GM10266 (cell line): ENCODE results near the gene PTPRT.

ENCODE experiments used
- DNase-seq: peaks from one replicate; pipeline ENCODE4 v3.0.0; 2012; ENCODE audit errors: extremely low spot score
- TF ChIP-seq, protein P1 (sequence below): IDR thresholded peaks from 2 replicates; pipeline ENCODE4 v1.5.1; 2012; ENCODE audit warnings: mild to moderate bottlenecking, low read depth; ENCODE audit not compliant: control insufficient read depth, insufficient read depth; ENCODE audit errors: missing control alignments

The PTPRT gene

DNA sequence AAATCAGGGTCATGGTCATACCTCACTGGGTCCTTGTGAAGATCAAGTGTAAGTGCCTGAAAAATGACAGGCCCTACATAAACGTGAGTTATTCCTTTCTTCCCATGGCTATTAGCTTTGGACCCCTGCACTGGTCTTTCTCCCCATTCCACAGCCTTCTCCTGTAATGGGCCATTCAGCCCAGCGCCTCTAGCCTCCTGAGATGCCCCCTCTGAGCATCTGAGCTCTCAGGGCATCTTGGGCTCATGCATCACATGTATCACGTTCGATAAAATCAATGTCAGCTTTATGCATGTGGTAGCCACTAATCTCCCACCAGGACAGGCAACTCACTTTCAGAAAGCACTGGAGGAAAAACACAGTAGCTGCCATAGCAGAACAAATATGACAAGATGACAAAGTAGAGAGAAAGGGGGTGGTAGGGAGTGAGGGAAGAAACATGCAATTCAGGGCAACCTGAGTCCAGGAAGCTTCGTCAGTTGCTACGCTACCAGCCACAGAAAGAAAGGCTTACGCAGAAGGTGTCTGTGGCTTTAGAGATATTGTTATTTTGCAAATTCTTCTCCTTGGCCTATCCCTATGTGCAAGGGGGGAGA lies 498.8 kb downstream of the PTPRT start:
- TF ChIP-seq, protein P1, sequence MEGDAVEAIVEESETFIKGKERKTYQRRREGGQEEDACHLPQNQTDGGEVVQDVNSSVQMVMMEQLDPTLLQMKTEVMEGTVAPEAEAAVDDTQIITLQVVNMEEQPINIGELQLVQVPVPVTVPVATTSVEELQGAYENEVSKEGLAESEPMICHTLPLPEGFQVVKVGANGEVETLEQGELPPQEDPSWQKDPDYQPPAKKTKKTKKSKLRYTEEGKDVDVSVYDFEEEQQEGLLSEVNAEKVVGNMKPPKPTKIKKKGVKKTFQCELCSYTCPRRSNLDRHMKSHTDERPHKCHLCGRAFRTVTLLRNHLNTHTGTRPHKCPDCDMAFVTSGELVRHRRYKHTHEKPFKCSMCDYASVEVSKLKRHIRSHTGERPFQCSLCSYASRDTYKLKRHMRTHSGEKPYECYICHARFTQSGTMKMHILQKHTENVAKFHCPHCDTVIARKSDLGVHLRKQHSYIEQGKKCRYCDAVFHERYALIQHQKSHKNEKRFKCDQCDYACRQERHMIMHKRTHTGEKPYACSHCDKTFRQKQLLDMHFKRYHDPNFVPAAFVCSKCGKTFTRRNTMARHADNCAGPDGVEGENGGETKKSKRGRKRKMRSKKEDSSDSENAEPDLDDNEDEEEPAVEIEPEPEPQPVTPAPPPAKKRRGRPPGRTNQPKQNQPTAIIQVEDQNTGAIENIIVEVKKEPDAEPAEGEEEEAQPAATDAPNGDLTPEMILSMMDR = no peak
- no peak for DNase-seq

DNA sequence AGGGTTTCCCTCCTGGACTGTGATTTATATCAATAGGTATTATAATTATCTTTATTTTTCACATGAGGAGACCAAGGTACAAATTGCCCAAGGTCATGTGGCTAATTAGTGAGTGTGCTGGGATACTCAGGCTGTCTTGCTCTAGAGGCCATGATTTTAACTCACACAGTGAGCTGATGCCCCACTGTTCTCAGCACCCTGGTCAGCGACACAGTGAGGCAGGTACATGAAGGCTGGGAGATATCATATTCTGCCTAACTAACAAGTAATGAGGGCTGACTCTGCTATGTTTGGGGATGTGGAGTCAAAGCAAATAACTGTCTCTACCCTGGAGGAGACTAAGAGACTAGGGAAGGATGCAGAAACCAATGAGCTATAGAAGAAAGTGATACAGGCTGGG lies 501.1 kb downstream of the PTPRT start:
- DNase-seq = no peak
- TF ChIP-seq, protein P1 = no peak

DNA sequence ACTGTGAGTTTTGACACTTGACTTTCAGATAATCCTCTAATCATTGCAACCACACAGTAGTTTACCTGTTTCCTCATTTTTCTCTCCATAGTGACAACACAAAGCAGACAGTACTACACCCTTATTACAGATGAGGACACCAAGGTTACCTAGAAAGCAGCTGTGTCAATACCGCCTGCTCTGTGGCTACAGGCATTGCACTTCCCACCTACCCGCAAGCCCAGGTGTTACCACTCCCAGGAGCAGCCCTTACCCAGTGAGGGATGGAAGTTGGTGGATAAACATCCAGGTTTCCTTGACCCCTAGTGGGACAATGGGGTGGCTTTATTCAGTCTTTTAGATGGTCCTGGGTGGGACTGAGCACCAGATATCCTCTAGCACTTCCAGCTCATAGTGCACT lies 503.6 kb downstream of the PTPRT start:
- DNase-seq = no peak
- TF ChIP-seq, protein P1 = no peak

DNA sequence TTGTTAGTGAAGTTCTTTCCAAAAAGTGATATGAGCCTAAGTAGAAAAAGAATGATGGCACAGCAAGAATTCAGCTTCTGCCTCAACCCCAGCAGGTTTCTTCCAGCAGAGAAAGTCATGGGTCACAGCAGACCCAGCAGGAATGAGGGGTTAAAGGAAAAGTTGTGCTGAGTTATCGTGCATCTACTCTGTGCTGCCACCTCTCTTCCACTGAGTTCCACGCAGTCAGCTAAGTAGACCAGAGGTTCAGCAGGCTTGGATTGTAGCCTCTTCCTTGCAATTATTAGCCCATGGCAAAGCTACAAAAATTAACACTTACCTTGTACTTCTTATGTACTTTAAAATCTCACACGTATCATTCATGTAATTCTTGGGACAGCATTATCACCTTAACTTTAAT lies 510.8 kb downstream of the PTPRT start:
- TF ChIP-seq, protein P1 = peak; percentile 33
- DNase-seq = no peak

- TF ChIP-seq, protein P1 = no peak
- DNase-seq = no peak
These were observed 533.6 kb downstream of the PTPRT start for GRCh38 chr20:42656130-42656529.

- DNase-seq = no peak
- TF ChIP-seq, protein P1 = no peak
These were observed 537.4 kb downstream of the PTPRT start for GRCh38 chr20:42652266-42652665.

GRCh38 chr20:42650191-42650746 lies 539.4 kb downstream of the PTPRT start:
- TF ChIP-seq, protein P1 = no peak
- DNase-seq = no peak
